C4-2B (cell line): ENCODE results near the gene USP32.
"Not testable (repeated sequence)": the region's sequence is repeated elsewhere in the genome, so short reads cannot be mapped to it uniquely, and the experiment has no call there.

ENCODE experiments used
- ZFX ChIP-seq: fragments of 450-650 bp; IDR thresholded peaks from 2 replicates; pipeline ENCODE4 v1.6.1; 2017
- TF ChIP-seq, protein P1 (sequence below): fragments of 450-650 bp; conservative IDR thresholded peaks from 2 replicates; pipeline ENCODE4 v1.5.1; 2017; ENCODE audit warnings: mild to moderate bottlenecking

DNA sequence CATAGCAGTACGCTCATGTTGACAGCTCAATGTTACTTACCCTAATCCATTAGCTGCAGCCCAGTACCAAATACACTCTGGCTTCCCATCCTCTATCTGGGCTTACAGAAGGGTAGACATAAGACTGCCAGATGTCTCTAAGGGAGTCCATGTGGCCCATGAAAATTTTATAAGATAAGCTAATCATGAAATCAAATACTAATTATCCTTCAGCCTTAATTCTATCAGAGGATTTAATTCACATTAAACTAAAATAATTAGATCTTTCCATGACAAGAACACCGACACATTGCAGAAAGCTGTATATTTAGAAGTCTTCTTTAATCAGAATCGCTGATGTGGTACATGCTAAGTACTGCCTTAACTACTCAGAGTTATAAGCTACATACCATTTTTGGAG is 198.9 kb downstream of the USP32 start:
- TF ChIP-seq, protein P1, sequence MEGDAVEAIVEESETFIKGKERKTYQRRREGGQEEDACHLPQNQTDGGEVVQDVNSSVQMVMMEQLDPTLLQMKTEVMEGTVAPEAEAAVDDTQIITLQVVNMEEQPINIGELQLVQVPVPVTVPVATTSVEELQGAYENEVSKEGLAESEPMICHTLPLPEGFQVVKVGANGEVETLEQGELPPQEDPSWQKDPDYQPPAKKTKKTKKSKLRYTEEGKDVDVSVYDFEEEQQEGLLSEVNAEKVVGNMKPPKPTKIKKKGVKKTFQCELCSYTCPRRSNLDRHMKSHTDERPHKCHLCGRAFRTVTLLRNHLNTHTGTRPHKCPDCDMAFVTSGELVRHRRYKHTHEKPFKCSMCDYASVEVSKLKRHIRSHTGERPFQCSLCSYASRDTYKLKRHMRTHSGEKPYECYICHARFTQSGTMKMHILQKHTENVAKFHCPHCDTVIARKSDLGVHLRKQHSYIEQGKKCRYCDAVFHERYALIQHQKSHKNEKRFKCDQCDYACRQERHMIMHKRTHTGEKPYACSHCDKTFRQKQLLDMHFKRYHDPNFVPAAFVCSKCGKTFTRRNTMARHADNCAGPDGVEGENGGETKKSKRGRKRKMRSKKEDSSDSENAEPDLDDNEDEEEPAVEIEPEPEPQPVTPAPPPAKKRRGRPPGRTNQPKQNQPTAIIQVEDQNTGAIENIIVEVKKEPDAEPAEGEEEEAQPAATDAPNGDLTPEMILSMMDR: not testable (repeated sequence)
- TF ChIP-seq ZFX: not testable (repeated sequence)
